OCI-LY3 (cell line): ENCODE measurements around the gene STX2.

Experiments used
- EZH2phosphoT487 ChIP-seq: fragments of 200-600 bp; shearing (Covaris generic); IDR thresholded peaks from 2 replicates; pipeline ENCODE4 v1.6.1; 2018; ENCODE audit warnings: antibody characterized with exemption, mixed run types, low read depth
- TF ChIP-seq, protein P1 (sequence below): fragments of 200-600, 300-600 bp; sonication (generic); IDR thresholded peaks from 2 replicates; pipeline ENCODE4 v1.5.1; 2014; ENCODE audit warnings: antibody characterized with exemption, low read length, low read depth

DNA sequence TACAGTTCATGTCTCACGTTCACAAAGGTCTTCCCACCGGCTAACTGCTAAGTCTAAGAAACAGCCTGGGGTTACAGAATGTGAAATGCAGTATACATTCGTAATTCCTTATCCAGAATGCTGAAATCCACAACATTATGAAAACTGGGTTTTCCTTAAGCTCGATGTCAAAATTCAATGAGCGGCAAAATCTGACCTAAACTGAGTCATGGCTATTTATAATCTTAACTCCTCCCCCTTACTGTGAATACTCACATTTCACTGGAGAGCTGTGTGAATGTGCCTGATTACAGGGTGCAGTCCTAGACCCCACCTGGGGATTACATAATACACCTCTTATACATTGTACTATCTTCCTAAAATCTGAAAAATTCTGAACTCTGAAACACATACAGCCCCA lies 35.3 kb downstream of the STX2 start:
- TF ChIP-seq, protein P1, sequence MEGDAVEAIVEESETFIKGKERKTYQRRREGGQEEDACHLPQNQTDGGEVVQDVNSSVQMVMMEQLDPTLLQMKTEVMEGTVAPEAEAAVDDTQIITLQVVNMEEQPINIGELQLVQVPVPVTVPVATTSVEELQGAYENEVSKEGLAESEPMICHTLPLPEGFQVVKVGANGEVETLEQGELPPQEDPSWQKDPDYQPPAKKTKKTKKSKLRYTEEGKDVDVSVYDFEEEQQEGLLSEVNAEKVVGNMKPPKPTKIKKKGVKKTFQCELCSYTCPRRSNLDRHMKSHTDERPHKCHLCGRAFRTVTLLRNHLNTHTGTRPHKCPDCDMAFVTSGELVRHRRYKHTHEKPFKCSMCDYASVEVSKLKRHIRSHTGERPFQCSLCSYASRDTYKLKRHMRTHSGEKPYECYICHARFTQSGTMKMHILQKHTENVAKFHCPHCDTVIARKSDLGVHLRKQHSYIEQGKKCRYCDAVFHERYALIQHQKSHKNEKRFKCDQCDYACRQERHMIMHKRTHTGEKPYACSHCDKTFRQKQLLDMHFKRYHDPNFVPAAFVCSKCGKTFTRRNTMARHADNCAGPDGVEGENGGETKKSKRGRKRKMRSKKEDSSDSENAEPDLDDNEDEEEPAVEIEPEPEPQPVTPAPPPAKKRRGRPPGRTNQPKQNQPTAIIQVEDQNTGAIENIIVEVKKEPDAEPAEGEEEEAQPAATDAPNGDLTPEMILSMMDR, result no peak
- no peak for TF ChIP-seq EZH2phosphoT487
